IPS-20b (cell line): ENCODE data around the gene CCZ1B.
A peak's percentile ranks its signal among the peaks of the same experiment; 100 is the strongest.
"Not testable (repeated sequence)": the region's sequence is repeated elsewhere in the genome, so short reads cannot be mapped to it uniquely, and the experiment has no call there.

ENCODE experiments used
- H3K27ac ChIP-seq: one replicate; pipeline ENCODE4 v1.5.1; 2013; ENCODE audit warnings: low read length
- H3K27me3 ChIP-seq: 2 replicates; pipeline ENCODE4 v1.6.1; 2013; ENCODE audit warnings: mild to moderate bottlenecking, low read length, inconsistent platforms; ENCODE audit not compliant: insufficient read depth
- H3K36me3 ChIP-seq: 2 replicates; pipeline ENCODE4 v1.6.1; 2013; ENCODE audit warnings: low read depth, mild to moderate bottlenecking, inconsistent platforms, low read length, moderate library complexity; ENCODE audit not compliant: insufficient read depth
- H3K4me1 ChIP-seq: 2 replicates; pipeline ENCODE4 v1.6.1; 2013; ENCODE audit warnings: mild to moderate bottlenecking, control low read depth, inconsistent platforms, low read length, moderate library complexity; ENCODE audit not compliant: insufficient read depth
- H3K4me3 ChIP-seq: 2 replicates; pipeline ENCODE4 v1.5.1; 2013; ENCODE audit warnings: mild to moderate bottlenecking, low read length, inconsistent platforms
- H3K9ac ChIP-seq: 2 replicates; pipeline ENCODE4 v1.6.1; 2013; ENCODE audit warnings: low read depth, mild to moderate bottlenecking, inconsistent platforms, low read length, moderate library complexity
- H3K9me3 ChIP-seq: 2 replicates; pipeline ENCODE4 v1.6.1; 2013; ENCODE audit warnings: mild to moderate bottlenecking, low read depth, low read length, inconsistent platforms; ENCODE audit not compliant: insufficient read depth

Gene CCZ1B

DNA sequence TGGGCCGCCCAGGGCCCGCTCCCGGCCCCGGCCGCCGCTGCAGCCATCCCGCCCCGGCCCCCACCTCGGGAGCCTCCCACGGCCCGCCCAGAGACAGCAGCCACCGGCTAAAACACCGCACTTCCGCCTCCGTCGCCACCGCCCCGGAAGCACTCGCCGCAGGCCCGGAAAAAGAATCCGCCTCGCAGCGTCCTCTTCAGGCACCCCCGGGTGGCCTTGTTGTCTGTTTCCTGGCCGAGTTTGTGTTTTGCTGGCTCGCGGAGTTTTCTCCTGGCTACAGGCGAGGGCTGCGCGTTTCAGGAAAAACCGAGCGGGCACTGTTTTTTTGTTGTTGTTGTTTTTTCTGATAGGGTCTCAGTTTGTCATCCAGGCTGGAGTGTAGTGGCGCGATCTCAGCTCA is at the start of gene CCZ1B:
Gene CCZ1B (minus strand): TSS at position 125 of the 400 bp plus-strand sequence. CDS start 78 bp downstream, at position 47.
- H3K4me1 ChIP-seq, H3K27me3 ChIP-seq, H3K9me3 ChIP-seq, H3K27ac ChIP-seq: not testable (repeated sequence)
- H3K9ac ChIP-seq = peak within 1 kb of the TSS; percentile 66; the same call in 1 of the 2 replicates
- H3K36me3 ChIP-seq = peaks cover 22% of the 10 kb centered on the region; the same call in 1 of the 2 replicates
- H3K4me3 ChIP-seq = peak within 1 kb of the TSS; percentile 66

GRCh38 chr7:6875022-6875421 is 48.9 kb upstream of the CCZ1B start:
- H3K9ac ChIP-seq, H3K9me3 ChIP-seq, H3K36me3 ChIP-seq, H3K4me1 ChIP-seq, H3K27ac ChIP-seq, H3K27me3 ChIP-seq, H3K4me3 ChIP-seq: not testable (repeated sequence)

DNA sequence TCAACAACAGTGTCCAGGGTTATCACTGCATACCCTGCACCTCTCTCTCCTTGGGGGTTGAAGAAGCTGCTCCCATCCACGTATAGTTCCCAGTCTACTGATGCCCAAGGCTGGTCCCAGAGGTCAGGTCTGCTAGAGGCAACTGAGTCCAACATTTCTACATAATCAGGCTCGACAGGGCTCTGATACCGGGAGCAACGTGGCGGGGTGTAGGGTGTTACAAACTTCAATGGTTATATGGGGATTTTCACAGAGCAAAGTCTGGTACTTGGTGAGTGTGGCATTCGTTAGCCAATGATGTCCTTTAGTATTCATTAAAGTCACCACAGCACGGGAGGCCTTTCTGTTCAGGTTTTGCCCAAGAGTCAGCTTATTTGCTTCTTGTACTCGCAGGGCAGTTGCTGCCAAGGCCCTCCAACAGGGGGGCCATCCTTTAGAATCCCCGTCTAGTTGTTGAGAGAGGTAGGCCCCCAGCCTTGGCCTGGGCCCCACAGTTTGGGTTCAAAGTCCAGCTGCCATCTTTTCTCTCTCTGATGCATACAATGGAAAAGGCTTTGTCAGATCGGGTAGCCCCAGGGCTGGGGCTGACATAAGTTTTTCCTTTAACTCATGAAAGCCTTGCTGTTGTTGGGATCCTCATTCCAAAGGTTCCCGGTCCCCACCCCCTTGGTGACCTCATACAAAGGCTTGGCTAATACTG is 46.3 kb upstream of the CCZ1B start:
- H3K27ac ChIP-seq, H3K36me3 ChIP-seq: not testable (repeated sequence)

GRCh38 chr7:6871421-6872144 is 45.5 kb upstream of the CCZ1B start:
- H3K27me3 ChIP-seq, H3K4me1 ChIP-seq, H3K36me3 ChIP-seq, H3K27ac ChIP-seq, H3K9ac ChIP-seq, H3K4me3 ChIP-seq, H3K9me3 ChIP-seq: not testable (repeated sequence)

More for the DNA sequence above, 46.3 kb upstream of the CCZ1B start:
- not testable (repeated sequence) for H3K27me3 ChIP-seq, H3K4me1 ChIP-seq, H3K9me3 ChIP-seq, H3K9ac ChIP-seq, H3K4me3 ChIP-seq

DNA sequence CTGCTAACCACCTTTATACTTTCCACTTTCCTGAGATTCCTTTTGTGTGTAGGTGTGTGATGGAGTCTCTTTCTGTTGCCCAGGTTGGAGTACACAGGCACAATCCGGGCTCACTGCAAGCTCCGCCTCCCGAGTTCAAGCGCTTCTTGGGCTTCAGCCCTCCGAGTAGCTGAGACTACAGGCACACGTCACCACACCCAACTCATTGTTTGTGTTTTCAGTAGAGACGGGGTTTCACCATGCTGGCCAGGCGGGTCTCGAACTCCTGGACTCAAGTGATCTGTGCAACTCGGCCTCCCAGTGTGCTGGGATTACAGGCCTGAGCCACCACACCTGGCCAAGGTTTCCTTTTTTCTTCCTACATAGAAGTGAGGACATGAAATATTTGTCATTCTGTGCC is 38.7 kb upstream of the CCZ1B start:
- H3K4me3 ChIP-seq, H3K27me3 ChIP-seq, H3K9ac ChIP-seq, H3K9me3 ChIP-seq, H3K4me1 ChIP-seq, H3K27ac ChIP-seq, H3K36me3 ChIP-seq: not testable (repeated sequence)

- not testable (repeated sequence) for H3K4me3 ChIP-seq, H3K36me3 ChIP-seq, H3K9ac ChIP-seq, H3K27ac ChIP-seq, H3K4me1 ChIP-seq, H3K9me3 ChIP-seq, H3K27me3 ChIP-seq
These were observed 38.1 kb upstream of the CCZ1B start for GRCh38 chr7:6864188-6864587.

DNA sequence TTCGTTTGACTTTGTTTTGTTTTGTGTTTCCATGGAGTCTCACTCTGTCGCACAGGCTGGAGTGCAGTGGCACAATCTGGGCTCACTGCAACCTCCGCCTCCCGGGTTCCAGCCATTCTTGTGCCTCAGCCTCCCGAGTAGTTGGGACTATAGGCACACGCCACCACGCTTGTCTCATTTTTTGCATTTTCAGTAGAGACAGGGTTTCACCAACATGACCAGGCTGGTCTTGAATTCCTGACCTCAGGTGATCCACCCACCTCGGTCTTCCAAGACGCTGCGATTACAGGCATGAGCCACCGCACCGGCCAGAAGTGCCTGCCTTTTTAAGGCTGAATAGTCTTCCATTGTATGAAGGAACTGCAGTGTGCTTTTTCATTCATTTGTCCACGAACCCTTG is 36.8 kb upstream of the CCZ1B start:
- H3K9ac ChIP-seq, H3K27me3 ChIP-seq, H3K36me3 ChIP-seq, H3K4me1 ChIP-seq, H3K27ac ChIP-seq, H3K4me3 ChIP-seq, H3K9me3 ChIP-seq: not testable (repeated sequence)

DNA sequence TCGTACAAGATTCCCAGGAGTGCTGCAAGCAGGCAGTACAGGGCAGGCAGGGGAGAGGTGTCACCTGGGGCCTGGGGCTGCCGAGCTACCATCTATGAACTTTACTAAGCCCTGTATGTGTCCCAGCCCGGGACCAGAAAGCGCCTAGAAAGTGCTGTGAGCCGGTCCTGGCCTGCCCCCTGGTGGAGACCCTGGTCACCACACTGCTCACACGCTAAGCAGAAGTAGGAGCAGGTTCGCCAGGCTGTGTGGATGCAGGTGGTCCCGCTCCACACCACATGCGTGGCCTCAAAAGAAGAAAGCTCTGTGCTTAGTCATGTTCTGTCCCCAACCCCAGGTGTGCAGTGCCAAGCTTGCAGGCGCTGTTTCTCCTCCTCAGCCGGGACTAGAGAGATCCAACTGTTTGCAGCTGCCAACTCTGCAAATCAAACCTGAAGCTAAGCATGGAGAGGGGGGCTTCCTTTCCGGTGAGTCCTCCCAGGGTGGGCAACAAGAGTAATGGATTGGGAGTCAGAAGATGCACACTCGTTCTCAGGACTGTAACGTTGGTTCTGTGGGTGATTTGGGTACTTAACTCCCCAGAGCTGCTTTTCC is 31.7 kb upstream of the CCZ1B start:
- H3K27ac ChIP-seq, H3K4me3 ChIP-seq, H3K4me1 ChIP-seq, H3K36me3 ChIP-seq, H3K9me3 ChIP-seq, H3K9ac ChIP-seq, H3K27me3 ChIP-seq: not testable (repeated sequence)

- H3K36me3 ChIP-seq, H3K27ac ChIP-seq, H3K9me3 ChIP-seq, H3K27me3 ChIP-seq, H3K9ac ChIP-seq, H3K4me1 ChIP-seq: not testable (repeated sequence)
- peak overlapping the region; percentile 54; the same call in 1 of the 2 replicates for H3K4me3 ChIP-seq
These were observed 29.6 kb upstream of the CCZ1B start for GRCh38 chr7:6855563-6856131.

GRCh38 chr7:6854747-6855562 is 28.9 kb upstream of the CCZ1B start:
- not testable (repeated sequence) for H3K27ac ChIP-seq, H3K27me3 ChIP-seq, H3K4me1 ChIP-seq, H3K9me3 ChIP-seq, H3K9ac ChIP-seq, H3K36me3 ChIP-seq
- peak overlapping the region; percentile 54; the same call in 1 of the 2 replicates for H3K4me3 ChIP-seq

- not testable (repeated sequence) for H3K4me1 ChIP-seq, H3K27ac ChIP-seq
These were observed 27.6 kb upstream of the CCZ1B start for GRCh38 chr7:6853681-6854080.

More at GRCh38 chr7:6853681-6854080, 27.6 kb upstream of the CCZ1B start:
- not testable (repeated sequence) for H3K9ac ChIP-seq, H3K9me3 ChIP-seq, H3K27me3 ChIP-seq, H3K4me3 ChIP-seq, H3K36me3 ChIP-seq
